Bone marrow (tissue), 2 donors: Measurements from ENCODE around the gene CRABP1.
A peak's percentile ranks its signal among the peaks of the same experiment; 100 is the strongest.

Source experiments
- DNase-seq, 2 donors: peaks; one replicate each; lab custom pipeline; 2025; lab: John Stamatoyannopoulos, UW

Gene CRABP1

GRCh38 chr15:78340231-78341056, at the start of gene CRABP1:
CRABP1 (plus strand) TSS chr15:78340353; CDS start chr15:78340429, 76 bp downstream.
- no peak for DNase-seq

- DNase-seq, result no peak
Measured at GRCh38 chr15:78291052-78291451, 49.1 kb upstream of the CRABP1 start.

GRCh38 chr15:78291698-78292097, 48.5 kb upstream of the CRABP1 start:
- DNase-seq, result no peak

- DNase-seq, result no peak
Measured at GRCh38 chr15:78292219-78292618, 47.9 kb upstream of the CRABP1 start.

- DNase-seq, result peak; percentile 72 to 80
Measured at GRCh38 chr15:78299101-78299930, 40.8 kb upstream of the CRABP1 start, which contains the start of gene SKIC8. SKIC8 (minus strand) TSS chr15:78299609; CDS start chr15:78295686, 3,923 bp downstream.

DNA sequence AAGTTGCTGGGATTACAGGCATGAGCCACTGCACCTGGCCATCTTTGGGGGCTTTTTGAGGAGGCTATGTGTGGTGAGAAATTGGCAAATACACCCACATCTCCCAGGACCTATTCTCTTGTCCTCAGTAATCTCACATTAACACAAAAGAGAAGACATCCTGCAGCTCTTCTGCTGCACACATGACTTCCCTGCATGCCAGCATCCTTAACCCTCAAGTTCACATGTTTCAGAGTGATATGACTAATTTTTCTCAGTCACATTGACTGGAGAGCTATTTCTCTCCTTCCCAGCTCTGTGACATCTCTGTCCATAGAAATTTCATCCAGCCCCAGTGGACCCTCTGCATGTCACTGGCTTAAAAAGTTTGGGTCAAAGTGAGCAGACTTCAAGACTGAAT, 38.8 kb upstream of the CRABP1 start:
- DNase-seq, result no peak

GRCh38 chr15:78301828-78302227, 38.3 kb upstream of the CRABP1 start:
- no peak for DNase-seq

GRCh38 chr15:78302579-78303312, 37.4 kb upstream of the CRABP1 start:
- DNase-seq, result no peak

GRCh38 chr15:78304216-78305066, 35.7 kb upstream of the CRABP1 start:
- no peak for DNase-seq

DNA sequence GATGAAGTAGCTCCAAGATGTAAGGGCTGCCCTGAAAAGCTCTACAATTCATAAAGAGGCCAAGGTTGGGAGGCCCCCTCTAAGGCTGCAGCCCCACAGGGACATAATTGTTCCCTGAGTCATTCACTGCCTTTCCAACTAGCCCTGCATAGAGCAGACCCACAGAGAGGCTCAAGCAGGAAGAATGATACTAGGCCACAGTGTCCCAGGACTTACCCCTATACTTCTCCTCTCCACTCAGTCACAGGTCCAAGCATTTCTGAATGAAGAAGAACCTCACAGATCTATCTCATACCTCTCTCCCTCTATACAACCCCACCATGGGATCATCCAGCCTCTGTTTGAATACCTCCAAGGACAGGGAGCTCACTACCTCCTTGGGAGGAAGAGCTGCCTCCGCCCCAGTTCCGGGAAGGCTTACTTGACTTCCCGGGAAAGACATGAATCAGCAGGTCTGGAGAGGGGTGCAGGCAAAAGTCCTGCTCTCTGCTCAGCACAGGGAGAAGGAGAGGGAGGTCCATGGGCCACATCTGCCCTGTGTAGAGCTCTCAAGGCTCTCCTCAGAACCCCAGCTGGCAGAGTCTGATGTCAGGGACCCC, 33.9 kb upstream of the CRABP1 start:
- DNase-seq, result no peak

DNA sequence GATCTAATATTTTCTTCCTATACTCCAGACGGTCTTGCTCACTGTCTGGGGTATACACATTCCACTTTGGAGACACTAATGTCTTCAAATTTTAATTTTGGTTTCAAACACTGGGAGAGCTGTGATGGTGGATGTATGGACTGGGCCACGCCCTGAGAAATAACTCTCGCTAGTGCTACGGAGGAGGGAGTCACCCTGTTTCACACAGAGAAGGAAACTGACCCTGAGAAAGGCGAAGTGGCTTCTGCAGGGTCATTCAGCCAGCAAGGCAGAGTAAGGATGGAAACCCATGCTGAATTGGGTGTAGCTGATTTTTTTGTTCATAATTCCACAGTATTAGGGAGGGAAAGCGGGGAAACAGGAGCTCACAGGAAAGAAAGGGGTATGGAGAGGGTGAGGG, 32.2 kb upstream of the CRABP1 start:
- no peak for DNase-seq

DNA sequence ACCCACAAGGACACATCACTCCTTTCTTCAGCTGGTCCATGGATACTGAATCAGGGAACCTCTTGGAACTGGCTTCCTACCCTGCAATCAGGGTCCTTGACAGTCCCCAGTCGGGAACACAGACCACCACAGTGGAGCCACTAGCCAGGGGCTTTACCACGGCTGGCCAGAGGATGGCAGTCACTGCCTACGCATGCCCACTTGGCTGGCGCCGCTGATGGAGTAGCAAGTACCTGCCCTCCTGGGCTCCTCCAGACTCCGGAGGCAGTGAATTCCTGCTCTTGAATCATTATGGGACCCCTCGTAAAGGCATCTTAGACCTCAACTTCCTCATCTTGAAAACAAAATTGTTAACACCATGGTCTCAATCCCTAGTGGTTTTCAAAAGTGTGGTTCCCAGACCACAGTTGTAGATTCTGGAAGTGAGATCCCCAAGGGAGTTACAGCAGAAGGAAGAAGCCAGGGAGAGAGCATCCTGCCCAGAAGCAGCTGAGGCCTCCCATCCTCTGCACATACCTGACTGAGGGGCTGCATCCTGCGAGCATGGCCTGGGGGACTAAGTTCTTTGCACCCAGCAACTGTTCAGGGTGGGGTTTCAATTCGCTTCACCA, 31.6 kb upstream of the CRABP1 start:
- peak; percentile 22 to 51 for DNase-seq

GRCh38 chr15:78311292-78311691, 28.9 kb upstream of the CRABP1 start:
- DNase-seq, result no peak

DNA sequence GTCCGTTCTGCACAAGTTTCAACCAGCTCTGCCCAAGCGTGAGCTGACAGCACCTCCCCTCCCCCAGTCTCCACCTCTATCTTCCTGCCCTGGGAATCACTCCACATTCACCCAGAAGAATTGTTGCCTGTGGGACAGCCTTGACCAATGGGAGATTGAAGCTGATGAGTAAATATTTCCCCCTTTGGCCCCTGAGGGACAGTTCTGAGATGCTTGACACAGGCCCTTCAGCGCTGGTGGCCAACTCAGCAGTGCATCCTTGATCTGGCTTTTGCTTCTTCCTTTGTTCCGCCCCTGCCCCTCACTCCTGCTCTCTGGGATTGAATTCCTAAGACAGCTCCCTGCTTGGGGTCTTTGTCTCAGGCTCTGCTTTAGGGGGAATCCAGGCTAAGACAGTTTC, 27.6 kb upstream of the CRABP1 start:
- no peak for DNase-seq

- no peak for DNase-seq
Measured at GRCh38 chr15:78312957-78313356, 27.2 kb upstream of the CRABP1 start.

DNA sequence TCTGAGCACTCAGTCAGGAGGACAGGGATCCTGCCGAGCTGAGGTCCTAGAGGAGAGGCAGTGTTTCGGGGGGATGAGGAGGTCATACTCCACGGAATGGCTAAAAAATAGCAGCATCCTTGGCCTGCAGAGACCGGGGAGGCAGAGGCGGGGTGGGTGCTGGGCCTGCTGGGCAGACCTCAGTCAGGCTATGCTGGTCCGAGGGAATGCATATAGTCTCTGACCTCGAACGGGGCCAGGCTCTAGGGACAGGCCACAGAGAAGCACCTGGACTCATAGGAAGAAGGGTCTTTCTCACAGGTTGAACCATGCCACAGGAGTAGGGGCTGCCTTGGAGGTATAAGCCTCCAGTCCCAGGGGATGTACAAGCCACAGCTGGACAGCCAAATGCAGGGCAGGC, 26.8 kb upstream of the CRABP1 start:
- DNase-seq, result no peak

GRCh38 chr15:78314181-78314581, 26.0 kb upstream of the CRABP1 start:
- DNase-seq, result no peak

DNA sequence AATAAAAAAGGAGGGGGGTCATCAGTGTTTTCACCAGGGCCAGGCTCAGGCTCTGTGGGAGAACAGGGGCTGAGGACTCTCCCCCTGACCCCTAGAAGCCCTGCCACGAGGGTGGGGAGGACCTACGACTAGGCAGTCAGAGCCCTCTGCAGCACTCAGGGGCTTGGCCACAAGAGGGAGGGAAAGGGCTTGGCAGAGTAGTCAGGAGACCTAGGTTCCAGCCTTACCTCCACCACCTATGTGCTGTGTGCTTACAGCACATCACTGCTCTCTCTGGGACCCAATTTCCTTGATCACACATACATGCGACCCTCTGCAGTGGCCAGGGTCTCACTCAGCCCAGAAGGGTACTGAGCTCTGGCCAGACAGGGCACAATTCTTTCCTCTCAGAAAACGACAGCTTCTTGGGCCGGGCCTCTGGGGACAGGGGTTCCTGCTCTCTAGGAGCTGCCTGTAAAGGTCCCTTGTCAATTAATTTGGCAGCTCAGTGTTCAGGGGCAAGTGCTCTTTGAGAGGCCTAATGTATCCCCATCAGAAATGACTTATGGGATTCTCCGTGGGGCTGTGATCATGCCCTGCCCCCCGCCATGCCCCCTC, 24.4 kb upstream of the CRABP1 start:
- no peak for DNase-seq

GRCh38 chr15:78316283-78317083, 23.7 kb upstream of the CRABP1 start:
- no peak for DNase-seq
